Spleen (tissue), 7 donors: ENCODE measurements around the gene COMMD4.
A peak's percentile ranks its signal among the peaks of the same experiment; 100 is the strongest.
"Not testable (repeated sequence)": the region's sequence is repeated elsewhere in the genome, so short reads cannot be mapped to it uniquely, and the experiment has no call there.

Experiments
- POLR2A ChIP-seq, 3 donors: fragments of 450-650 bp; IDR thresholded peaks; one replicate each; pipeline ENCODE4 v1.5.1; 2017; ENCODE audit warnings: antibody characterized with exemption in 3 of 3, mild to moderate bottlenecking in 1 of 3
- POLR2AphosphoS5 ChIP-seq, 3 donors: sonication (generic); formaldehyde crosslinking; IDR thresholded peaks; one replicate each; pipeline ENCODE4 v1.5.1; 2017; ENCODE audit warnings: antibody characterized with exemption in 3 of 3
- TF ChIP-seq, protein P1 (sequence below), 11 experiments: fragments of 200-600 bp in 7 of 11; fragments of 450-650 bp in 4 of 11; sonication (generic) in 4 of 11; IDR thresholded peaks in 8 of 11; conservative IDR thresholded peaks in 3 of 11; 1 replicate in 7 of 11; 2 replicates in 4 of 11; pipeline versions ENCODE4 v1.4.0 to v1.8.0; 2016 to 2021; ENCODE audit warnings: antibody characterized with exemption in 11 of 11, inconsistent platforms in 4 of 11, mild to moderate bottlenecking in 1 of 11
- donor health status: DM: no; HTN: no; CAD: no; lungs with moderate emphysema.
- donor health status: DM: no; HTN: no; CAD: no.
- donor health status: DM: no; HTN: no; CAD: no.

DNA sequence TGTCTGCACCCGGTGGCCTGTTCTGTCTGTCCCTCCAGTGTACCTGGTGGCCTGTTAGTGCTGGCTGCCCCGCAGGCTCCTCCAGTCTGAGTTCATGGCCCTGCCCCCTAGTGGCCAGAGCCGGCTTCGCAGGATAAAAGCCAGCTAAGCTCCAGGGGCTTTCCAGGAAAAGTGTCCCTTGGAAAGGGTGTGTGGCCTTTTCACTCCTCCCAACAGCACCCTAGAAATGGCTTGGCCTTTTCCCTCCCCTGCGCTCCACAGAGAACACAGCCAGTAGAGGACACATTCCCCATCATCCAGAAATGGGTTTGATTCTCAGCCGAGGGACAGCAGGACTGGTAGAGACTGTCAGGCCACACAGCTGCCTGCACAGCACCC is 36.6 kb upstream of the COMMD4 start:
- TF ChIP-seq, protein P1, sequence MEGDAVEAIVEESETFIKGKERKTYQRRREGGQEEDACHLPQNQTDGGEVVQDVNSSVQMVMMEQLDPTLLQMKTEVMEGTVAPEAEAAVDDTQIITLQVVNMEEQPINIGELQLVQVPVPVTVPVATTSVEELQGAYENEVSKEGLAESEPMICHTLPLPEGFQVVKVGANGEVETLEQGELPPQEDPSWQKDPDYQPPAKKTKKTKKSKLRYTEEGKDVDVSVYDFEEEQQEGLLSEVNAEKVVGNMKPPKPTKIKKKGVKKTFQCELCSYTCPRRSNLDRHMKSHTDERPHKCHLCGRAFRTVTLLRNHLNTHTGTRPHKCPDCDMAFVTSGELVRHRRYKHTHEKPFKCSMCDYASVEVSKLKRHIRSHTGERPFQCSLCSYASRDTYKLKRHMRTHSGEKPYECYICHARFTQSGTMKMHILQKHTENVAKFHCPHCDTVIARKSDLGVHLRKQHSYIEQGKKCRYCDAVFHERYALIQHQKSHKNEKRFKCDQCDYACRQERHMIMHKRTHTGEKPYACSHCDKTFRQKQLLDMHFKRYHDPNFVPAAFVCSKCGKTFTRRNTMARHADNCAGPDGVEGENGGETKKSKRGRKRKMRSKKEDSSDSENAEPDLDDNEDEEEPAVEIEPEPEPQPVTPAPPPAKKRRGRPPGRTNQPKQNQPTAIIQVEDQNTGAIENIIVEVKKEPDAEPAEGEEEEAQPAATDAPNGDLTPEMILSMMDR (IDR thresholded peaks at IDR 0.05 in 8 of 11, conservative IDR thresholded peaks at IDR 0.05 in 3 of 11) = peak in 10 of 11 experiments; percentile 25 to 78 (median 62)
- not testable (repeated sequence) for TF ChIP-seq POLR2AphosphoS5, POLR2A (IDR thresholded peaks at IDR 0.05)
